ENCODE data around the gene RC3H1. TPM values are rescaled to one million over a fixed set of nuclear protein-coding genes. Genes with fewer than 3 reads are reported as not detected.

The RC3H1 gene
- total and polyA plus RNA-seq, 2 experiments from 2014 or later, result 6.8 to 24.5 TPM

DNA sequence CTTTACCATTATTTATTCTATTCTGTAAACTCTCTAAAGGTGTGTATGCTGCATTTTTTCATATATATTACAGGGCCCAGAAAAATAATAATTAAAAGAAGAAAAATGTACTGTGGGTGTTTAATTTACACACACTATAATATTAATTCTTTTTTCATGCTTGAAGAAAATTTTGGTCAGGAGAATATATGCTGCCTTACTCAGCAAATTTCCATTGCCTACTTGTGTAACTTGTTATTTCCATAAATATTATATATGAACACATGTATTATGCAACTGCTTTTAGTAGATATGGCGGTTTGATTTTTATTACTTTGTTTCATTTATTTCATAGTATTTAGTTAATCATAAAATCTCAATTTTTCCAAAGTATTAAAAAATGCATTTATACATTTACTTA is 58.7 kb downstream of the RC3H1 start (continued):
- TF ChIP-seq, protein P1, sequence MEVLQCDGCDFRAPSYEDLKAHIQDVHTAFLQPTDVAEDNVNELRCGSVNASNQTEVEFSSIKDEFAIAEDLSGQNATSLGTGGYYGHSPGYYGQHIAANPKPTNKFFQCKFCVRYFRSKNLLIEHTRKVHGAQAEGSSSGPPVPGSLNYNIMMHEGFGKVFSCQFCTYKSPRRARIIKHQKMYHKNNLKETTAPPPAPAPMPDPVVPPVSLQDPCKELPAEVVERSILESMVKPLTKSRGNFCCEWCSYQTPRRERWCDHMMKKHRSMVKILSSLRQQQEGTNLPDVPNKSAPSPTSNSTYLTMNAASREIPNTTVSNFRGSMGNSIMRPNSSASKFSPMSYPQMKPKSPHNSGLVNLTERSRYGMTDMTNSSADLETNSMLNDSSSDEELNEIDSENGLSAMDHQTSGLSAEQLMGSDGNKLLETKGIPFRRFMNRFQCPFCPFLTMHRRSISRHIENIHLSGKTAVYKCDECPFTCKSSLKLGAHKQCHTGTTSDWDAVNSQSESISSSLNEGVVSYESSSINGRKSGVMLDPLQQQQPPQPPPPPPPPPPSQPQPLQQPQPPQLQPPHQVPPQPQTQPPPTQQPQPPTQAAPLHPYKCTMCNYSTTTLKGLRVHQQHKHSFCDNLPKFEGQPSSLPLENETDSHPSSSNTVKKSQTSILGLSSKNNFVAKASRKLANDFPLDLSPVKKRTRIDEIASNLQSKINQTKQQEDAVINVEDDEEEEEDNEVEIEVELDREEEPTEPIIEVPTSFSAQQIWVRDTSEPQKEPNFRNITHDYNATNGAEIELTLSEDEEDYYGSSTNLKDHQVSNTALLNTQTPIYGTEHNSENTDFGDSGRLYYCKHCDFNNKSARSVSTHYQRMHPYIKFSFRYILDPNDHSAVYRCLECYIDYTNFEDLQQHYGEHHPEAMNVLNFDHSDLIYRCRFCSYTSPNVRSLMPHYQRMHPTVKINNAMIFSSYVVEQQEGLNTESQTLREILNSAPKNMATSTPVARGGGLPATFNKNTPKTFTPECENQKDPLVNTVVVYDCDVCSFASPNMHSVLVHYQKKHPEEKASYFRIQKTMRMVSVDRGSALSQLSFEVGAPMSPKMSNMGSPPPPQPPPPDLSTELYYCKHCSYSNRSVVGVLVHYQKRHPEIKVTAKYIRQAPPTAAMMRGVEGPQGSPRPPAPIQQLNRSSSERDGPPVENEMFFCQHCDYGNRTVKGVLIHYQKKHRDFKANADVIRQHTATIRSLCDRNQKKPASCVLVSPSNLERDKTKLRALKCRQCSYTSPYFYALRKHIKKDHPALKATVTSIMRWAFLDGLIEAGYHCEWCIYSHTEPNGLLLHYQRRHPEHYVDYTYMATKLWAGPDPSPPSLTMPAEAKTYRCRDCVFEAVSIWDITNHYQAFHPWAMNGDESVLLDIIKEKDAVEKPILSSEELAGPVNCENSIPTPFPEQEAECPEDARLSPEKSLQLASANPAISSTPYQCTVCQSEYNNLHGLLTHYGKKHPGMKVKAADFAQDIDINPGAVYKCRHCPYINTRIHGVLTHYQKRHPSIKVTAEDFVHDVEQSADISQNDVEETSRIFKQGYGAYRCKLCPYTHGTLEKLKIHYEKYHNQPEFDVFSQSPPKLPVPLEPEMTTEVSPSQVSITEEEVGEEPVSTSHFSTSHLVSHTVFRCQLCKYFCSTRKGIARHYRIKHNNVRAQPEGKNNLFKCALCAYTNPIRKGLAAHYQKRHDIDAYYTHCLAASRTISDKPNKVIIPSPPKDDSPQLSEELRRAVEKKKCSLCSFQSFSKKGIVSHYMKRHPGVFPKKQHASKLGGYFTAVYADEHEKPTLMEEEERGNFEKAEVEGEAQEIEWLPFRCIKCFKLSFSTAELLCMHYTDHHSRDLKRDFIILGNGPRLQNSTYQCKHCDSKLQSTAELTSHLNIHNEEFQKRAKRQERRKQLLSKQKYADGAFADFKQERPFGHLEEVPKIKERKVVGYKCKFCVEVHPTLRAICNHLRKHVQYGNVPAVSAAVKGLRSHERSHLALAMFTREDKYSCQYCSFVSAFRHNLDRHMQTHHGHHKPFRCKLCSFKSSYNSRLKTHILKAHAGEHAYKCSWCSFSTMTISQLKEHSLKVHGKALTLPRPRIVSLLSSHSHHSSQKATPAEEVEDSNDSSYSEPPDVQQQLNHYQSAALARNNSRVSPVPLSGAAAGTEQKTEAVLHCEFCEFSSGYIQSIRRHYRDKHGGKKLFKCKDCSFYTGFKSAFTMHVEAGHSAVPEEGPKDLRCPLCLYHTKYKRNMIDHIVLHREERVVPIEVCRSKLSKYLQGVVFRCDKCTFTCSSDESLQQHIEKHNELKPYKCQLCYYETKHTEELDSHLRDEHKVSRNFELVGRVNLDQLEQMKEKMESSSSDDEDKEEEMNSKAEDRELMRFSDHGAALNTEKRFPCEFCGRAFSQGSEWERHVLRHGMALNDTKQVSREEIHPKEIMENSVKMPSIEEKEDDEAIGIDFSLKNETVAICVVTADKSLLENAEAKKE (CRISPR knock-in tag; IDR thresholded peaks at IDR 0.05), result no peak
- TF ChIP-seq STAT1 (IDR thresholded peaks at IDR 0.05; ENCODE audit: unreplicated experiment), result no peak
- TF ChIP-seq, protein P2, sequence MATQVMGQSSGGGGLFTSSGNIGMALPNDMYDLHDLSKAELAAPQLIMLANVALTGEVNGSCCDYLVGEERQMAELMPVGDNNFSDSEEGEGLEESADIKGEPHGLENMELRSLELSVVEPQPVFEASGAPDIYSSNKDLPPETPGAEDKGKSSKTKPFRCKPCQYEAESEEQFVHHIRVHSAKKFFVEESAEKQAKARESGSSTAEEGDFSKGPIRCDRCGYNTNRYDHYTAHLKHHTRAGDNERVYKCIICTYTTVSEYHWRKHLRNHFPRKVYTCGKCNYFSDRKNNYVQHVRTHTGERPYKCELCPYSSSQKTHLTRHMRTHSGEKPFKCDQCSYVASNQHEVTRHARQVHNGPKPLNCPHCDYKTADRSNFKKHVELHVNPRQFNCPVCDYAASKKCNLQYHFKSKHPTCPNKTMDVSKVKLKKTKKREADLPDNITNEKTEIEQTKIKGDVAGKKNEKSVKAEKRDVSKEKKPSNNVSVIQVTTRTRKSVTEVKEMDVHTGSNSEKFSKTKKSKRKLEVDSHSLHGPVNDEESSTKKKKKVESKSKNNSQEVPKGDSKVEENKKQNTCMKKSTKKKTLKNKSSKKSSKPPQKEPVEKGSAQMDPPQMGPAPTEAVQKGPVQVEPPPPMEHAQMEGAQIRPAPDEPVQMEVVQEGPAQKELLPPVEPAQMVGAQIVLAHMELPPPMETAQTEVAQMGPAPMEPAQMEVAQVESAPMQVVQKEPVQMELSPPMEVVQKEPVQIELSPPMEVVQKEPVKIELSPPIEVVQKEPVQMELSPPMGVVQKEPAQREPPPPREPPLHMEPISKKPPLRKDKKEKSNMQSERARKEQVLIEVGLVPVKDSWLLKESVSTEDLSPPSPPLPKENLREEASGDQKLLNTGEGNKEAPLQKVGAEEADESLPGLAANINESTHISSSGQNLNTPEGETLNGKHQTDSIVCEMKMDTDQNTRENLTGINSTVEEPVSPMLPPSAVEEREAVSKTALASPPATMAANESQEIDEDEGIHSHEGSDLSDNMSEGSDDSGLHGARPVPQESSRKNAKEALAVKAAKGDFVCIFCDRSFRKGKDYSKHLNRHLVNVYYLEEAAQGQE (IDR thresholded peaks at IDR 0.05; ENCODE audit: unreplicated experiment), result no peak
- TF ChIP-seq JUNB (IDR thresholded peaks at IDR 0.05; ENCODE audit: unreplicated experiment), result no peak
- TF ChIP-seq EZH2 (IDR thresholded peaks at IDR 0.05; ENCODE audit: low read depth, unreplicated experiment), result no peak
- TF ChIP-seq, protein P3, sequence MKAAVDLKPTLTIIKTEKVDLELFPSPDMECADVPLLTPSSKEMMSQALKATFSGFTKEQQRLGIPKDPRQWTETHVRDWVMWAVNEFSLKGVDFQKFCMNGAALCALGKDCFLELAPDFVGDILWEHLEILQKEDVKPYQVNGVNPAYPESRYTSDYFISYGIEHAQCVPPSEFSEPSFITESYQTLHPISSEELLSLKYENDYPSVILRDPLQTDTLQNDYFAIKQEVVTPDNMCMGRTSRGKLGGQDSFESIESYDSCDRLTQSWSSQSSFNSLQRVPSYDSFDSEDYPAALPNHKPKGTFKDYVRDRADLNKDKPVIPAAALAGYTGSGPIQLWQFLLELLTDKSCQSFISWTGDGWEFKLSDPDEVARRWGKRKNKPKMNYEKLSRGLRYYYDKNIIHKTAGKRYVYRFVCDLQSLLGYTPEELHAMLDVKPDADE (IDR thresholded peaks at IDR 0.05), result no peak
- TF ChIP-seq POLR2AphosphoS5 (IDR thresholded peaks at IDR 0.05; ENCODE audit: low read depth), result no peak
- TF ChIP-seq, protein P4, sequence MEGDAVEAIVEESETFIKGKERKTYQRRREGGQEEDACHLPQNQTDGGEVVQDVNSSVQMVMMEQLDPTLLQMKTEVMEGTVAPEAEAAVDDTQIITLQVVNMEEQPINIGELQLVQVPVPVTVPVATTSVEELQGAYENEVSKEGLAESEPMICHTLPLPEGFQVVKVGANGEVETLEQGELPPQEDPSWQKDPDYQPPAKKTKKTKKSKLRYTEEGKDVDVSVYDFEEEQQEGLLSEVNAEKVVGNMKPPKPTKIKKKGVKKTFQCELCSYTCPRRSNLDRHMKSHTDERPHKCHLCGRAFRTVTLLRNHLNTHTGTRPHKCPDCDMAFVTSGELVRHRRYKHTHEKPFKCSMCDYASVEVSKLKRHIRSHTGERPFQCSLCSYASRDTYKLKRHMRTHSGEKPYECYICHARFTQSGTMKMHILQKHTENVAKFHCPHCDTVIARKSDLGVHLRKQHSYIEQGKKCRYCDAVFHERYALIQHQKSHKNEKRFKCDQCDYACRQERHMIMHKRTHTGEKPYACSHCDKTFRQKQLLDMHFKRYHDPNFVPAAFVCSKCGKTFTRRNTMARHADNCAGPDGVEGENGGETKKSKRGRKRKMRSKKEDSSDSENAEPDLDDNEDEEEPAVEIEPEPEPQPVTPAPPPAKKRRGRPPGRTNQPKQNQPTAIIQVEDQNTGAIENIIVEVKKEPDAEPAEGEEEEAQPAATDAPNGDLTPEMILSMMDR (conservative IDR thresholded peaks at IDR 0.05; ENCODE audit: low read depth in 2 of 2), result no peak
- TF ChIP-seq EZH2phosphoT487 (IDR thresholded peaks at IDR 0.05; ENCODE audit: unreplicated experiment), result no peak
- TF ChIP-seq ZNF331 (CRISPR knock-in tag; IDR thresholded peaks at IDR 0.05; ENCODE audit: low read depth), result no peak
- TF ChIP-seq CREB1 (CRISPR knock-in tag; IDR thresholded peaks at IDR 0.05; ENCODE audit: low read depth), result no peak

All from GM23338 (cell line).